HUES48 (cell line): ENCODE results near the gene HMSD.

Experiments used
- H3K27ac ChIP-seq: one replicate; pipeline ENCODE4 v1.7.0; 2013; ENCODE audit warnings: low read depth, low read length, inconsistent platforms
- H3K27me3 ChIP-seq: 2 replicates; pipeline ENCODE4 v1.6.1; 2013; ENCODE audit warnings: mild to moderate bottlenecking, low read length; ENCODE audit not compliant: control insufficient read depth, insufficient read depth
- H3K36me3 ChIP-seq: 2 replicates; pipeline ENCODE4 v1.6.1; 2013; ENCODE audit warnings: low read length; ENCODE audit not compliant: control insufficient read depth, insufficient read depth
- H3K4me1 ChIP-seq: 2 replicates; pipeline ENCODE4 v1.6.1; 2013; ENCODE audit warnings: mild to moderate bottlenecking, low read length; ENCODE audit not compliant: control insufficient read depth, insufficient read depth
- H3K4me3 ChIP-seq: 2 replicates; pipeline ENCODE4 v1.5.1; 2013; ENCODE audit warnings: mild to moderate bottlenecking, low read depth, low read length
- H3K9ac ChIP-seq: 2 replicates; pipeline ENCODE4 v1.6.1; 2013; ENCODE audit warnings: mild to moderate bottlenecking, low read depth, low read length, moderate library complexity
- H3K9me3 ChIP-seq: 2 replicates; pipeline ENCODE4 v1.6.1; 2013; ENCODE audit warnings: low read length; ENCODE audit not compliant: control insufficient read depth, insufficient read depth

The HMSD gene

DNA sequence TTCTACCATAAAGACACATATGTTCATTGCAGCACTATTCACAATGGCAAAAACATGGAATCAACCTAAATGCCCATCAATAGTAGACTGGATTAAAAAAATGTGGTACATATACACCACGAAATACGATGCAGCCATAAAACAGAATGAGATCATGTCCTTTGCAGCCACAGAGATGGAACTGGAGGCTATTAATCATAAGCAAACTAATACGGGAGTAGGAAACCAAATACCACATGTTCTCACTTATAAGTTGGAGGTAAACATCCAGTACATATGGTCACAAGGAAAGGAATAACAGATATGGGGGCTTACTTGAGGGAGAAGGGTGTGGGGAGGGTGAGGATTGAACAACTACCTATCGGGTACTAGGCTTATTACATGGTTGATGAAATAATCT lies 7.7 kb downstream of the HMSD start:
- H3K4me1 ChIP-seq: no peaks in the 10 kb centered on the region
- no peaks in the 10 kb centered on the region for H3K9me3 ChIP-seq
- no peak overlapping the region for H3K9ac ChIP-seq
- H3K36me3 ChIP-seq: no peaks in the 10 kb centered on the region
- H3K4me3 ChIP-seq: no peak overlapping the region
- H3K27ac ChIP-seq: no peak overlapping the region
- H3K27me3 ChIP-seq: no peaks in the 10 kb centered on the region

DNA sequence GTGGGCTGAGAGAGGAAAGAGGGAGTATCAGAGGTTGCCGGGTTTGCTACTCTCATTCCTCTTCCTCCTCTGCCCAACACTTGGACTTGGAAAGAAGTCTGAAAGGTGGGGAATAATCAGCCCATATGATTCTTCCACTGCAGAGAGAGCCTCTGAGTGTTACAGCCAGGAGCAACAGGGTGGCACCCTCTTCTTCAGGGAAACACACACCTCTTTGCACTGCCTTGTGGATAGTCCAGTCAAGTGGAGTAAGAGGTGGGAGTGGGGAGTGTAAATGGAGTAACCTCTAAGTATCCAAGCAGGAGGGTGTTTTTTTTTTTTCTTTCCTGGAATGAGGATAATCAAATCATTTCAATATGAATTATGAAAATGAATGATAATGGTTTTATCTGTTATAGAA lies 11.8 kb downstream of the HMSD start:
- H3K4me3 ChIP-seq: no peak overlapping the region
- no peaks in the 10 kb centered on the region for H3K36me3 ChIP-seq
- H3K9ac ChIP-seq: no peak overlapping the region
- no peaks in the 10 kb centered on the region for H3K4me1 ChIP-seq
- peaks cover 13% of the 10 kb centered on the region for H3K27me3 ChIP-seq
- no peak overlapping the region for H3K27ac ChIP-seq
- no peaks in the 10 kb centered on the region for H3K9me3 ChIP-seq

DNA sequence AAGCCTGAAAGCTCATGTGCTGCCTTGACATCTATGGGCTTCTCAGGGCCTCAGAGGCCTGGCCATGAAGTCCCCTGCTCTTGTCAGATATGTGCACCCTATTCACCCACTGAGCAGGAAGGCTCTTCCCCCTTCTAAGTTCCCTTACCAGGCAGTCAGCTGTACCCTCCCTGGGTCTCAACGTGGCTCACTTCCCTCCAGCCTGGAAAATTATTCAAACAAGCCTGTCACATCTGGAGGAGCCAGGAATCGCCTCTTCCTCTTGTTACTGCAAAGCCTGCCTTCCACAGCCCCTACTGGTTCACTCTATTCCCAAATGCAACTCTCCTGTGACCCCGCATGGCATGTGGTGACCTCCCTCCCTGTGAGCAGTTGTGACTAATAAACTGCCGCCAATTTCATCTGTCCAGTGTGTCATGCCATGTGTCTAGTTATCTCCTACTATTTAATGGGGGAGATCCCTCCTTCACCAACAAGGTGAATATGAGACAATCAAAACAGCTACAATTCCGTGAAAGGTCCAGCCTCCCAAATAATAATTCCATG lies 12.4 kb downstream of the HMSD start:
- Histone ChIP-seq H3K27me3 (peaks cover 18% of the 10 kb centered on the region), H3K36me3 (no peaks in the 10 kb centered on the region), H3K9ac (no peak overlapping the region), H3K4me1 (no peaks in the 10 kb centered on the region), H3K4me3 (no peak overlapping the region), H3K27ac (no peak overlapping the region), H3K9me3 (no peaks in the 10 kb centered on the region)

DNA sequence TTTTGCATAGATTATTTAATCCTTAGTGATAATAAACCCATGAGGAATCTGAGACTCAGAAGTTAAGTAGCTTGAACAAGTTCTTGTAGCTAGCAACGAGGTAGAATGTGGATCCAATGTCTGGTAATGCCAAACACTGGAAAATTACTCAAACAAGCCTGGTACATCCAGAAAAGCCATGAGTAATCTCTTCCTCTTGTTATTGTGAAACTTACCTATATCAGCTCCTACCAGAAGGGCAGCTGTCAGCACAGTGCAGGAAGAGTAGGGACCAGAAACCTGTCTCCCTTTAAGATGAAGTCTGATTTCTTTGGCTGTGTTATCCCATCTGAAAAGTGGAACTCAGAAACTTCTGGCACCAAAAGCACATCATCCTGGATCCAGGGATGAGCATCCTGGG lies 13.0 kb downstream of the HMSD start:
- H3K27ac ChIP-seq: no peak overlapping the region
- H3K4me1 ChIP-seq: no peaks in the 10 kb centered on the region
- H3K4me3 ChIP-seq: no peak overlapping the region
- no peaks in the 10 kb centered on the region for H3K36me3 ChIP-seq
- no peak overlapping the region for H3K9ac ChIP-seq
- H3K27me3 ChIP-seq: peaks cover 21% of the 10 kb centered on the region
- no peaks in the 10 kb centered on the region for H3K9me3 ChIP-seq

DNA sequence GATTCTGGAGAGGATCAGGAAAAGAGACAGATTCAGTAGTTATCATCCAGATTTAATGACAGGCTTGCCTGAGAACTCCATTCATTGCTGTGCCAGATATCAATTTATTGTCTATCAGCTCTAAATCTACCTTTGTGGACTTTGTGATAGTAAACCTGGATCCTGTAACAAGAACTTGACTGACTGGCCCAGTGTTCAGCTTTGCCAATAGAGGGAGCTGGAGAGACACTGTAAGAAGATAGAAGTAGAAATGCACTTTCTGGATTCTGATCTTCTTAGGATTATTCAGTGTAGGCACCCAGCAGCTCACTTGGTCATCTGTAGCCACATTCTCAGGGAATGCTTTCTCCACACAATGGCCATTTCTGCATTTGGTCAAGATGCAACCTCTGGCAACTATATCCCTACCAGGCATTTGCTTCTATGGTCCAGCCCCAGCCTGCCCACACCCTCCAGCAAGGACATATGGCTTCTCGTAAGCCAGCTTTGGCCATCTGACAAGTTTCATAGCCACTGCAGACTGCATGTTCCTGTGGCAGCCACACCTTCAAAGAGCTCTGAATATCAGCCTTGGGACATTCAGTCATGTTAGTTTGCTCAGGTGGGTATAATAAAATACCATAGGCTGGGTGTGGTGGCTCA lies 14.6 kb downstream of the HMSD start:
- Histone ChIP-seq H3K27ac (no peak overlapping the region), H3K9ac (no peak overlapping the region), H3K4me1 (no peaks in the 10 kb centered on the region)

DNA sequence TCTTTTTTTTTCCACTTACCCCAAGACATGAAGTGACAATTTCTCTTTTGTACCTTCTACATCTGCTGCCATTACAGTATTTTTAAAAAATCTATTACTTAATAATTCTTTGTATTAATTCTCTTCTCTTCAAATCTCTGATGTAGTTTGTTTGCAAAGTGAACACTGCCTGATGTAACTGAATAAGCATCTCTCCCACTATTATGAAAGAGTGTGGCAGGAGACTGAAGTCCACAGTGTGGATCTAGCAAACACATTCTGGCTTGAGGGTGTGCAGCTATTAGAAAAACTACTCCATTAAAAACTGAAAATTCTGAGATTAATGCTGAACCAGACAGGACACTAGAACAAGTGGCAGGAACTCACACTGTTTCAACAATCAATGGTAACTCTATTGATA lies 15.8 kb downstream of the HMSD start:
- Histone ChIP-seq H3K27me3 (peaks cover 39% of the 10 kb centered on the region), H3K27ac (no peak overlapping the region), H3K4me1 (peaks cover 7% of the 10 kb centered on the region), H3K9me3 (no peaks in the 10 kb centered on the region), H3K36me3 (no peaks in the 10 kb centered on the region), H3K4me3 (no peak overlapping the region), H3K9ac (no peak overlapping the region)

More for the DNA sequence above, 14.6 kb downstream of the HMSD start:
- Histone ChIP-seq H3K4me3 (no peak overlapping the region), H3K9me3 (no peaks in the 10 kb centered on the region), H3K27me3 (peaks cover 34% of the 10 kb centered on the region), H3K36me3 (no peaks in the 10 kb centered on the region)

DNA sequence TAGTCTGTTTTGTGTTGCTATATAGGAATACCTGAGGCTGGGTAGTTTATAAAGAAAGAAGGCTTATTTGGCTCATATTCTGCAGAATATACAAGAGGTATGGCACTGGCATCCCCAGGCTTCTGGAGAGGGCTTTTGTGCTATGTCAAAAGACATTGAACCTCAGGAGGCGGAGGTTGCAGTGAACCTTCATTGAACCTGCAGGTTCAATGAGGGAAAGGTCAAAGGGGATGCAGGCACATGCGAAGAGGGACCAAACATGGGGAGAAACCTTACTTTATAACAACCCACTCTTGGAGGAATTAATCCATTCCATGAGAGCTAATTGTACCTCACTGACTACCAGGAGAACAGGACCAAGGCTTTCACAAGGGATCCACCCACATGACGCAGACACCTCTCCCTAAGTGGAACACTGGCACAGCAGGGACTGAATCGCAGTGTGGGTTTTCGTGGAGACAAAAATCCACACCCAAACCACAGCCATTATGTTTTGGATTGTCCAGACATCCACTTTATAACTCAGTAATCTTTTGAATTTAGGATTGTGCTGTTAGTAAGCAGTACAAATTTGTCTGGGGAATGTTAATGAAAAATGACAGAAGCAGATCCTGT lies 16.7 kb downstream of the HMSD start:
- Histone ChIP-seq H3K36me3 (no peaks in the 10 kb centered on the region), H3K4me3 (no peak overlapping the region), H3K4me1 (peaks cover 7% of the 10 kb centered on the region), H3K27ac (no peak overlapping the region), H3K27me3 (peaks cover 39% of the 10 kb centered on the region), H3K9me3 (no peaks in the 10 kb centered on the region), H3K9ac (no peak overlapping the region)

DNA sequence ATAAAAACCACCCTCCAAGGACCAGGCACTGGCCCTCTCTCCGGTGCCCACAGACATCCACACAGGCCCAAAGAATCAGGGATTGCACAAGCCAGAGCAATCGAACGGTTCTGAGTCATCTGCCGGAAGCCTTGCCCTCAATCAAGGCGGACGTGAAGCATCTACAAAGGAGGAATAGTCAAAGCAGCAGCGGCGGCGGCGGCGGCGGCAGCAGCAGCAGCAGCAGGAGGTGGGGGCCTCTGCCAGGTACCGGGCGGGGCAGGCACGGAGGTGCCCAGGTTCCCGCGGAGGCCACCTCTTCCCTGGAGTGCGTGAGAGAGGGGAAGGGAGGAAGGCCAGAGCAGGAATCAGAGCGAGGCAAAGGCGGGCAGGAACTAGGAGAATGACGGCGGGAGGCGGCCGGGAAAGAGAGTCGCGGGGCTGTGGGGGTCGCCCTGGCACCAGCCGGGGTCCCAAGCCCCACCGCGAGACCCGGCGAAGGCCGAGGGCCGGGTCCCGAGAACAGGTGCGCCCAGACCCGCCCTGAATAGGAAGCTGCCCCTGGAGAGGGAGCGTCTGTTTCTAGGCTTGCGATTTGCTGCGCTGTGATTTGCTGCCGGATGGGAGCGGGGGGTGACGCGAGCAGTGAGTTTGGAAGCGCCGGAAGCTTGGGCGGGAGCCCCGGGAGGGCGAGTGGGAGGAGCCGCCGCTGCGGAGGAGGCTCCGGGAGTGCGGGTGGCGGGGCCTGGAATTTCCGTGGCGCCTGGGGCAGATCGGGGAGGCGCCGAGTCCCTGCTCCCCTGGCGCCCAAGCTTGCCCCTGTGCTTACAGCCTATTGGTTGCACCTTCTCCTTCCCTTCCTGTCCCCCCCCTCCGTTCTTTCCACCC lies 21.1 kb downstream of the HMSD start, which contains the start of gene SERPINB8:
Gene SERPINB8, plus strand, starts transcription at position 140 of the 867 bp plus-strand sequence. CDS start 8,228 bp downstream, outside the sequence.
- Histone ChIP-seq H3K9me3 (no peaks in the 10 kb centered on the region), H3K27me3 (peaks cover 61% of the 10 kb centered on the region), H3K36me3 (no peaks in the 10 kb centered on the region), H3K4me1 (peaks cover 12% of the 10 kb centered on the region), H3K27ac (peak within 1 kb of the TSS; percentile 94), H3K4me3 (peak within 1 kb of the TSS; percentile 89), H3K9ac (peak within 1 kb of the TSS; percentile 87)

DNA sequence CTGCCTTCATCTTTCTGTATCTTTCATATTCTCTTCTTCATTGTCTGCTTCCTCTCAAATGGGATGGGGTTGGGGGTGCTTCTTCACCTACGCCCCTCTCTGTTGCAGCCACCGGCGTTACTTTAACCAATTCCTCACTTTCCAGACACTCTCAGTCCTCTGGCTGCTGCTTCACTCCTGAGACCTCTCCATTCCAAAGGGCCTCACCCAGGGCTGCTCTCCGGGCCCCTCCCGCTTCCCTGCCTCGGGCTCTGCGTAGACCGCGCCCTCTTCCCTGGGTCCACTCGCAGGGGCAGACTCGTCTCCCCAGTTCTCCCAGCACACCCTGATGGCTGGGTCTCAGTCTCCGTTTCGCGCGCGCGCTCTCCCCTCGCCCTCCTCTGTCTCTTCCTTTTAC lies 21.7 kb downstream of the HMSD start:
- Histone ChIP-seq H3K9me3 (no peaks in the 10 kb centered on the region), H3K4me3 (peak overlapping the region; percentile 89), H3K9ac (peak overlapping the region; percentile 72), H3K27me3 (peaks cover 61% of the 10 kb centered on the region), H3K4me1 (peaks cover 12% of the 10 kb centered on the region), H3K27ac (peak overlapping the region; percentile 94), H3K36me3 (no peaks in the 10 kb centered on the region)

DNA sequence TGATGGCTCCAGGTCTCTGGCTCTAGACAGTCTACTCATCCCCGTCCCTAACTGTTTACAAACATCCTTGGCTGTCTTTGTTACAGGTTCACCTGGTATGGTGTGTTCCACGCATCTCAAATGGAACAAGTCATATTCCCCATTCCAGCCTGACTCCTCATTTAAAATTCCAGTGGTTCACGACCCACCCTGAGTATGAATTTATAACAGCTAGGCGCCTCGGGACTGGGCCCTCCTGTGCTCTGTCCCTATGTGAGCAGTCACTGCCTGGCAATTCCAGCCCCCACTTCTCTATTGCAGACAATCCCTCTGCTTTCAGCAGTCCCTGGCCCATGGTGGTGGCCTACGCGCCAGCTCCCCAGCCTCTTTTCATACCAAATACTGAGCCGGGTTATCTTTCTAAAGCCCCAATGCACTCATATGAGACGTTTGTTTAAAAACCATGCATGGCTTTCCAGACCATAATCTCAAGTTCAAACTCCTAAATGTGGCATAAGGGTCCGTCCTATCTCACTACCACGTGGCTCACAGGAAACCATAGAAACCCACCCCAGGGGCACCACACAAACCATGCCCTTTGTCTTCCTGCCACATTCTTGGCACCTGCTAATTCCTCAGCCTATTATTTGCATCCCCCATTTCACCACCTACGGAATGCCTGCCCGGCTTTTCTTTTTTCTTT lies 22.4 kb downstream of the HMSD start:
- H3K9me3 ChIP-seq: no peaks in the 10 kb centered on the region
- no peaks in the 10 kb centered on the region for H3K36me3 ChIP-seq
- H3K4me3 ChIP-seq: peak overlapping the region; percentile 89
- peak overlapping the region; percentile 72 for H3K9ac ChIP-seq
- H3K27me3 ChIP-seq: peaks cover 61% of the 10 kb centered on the region
- H3K4me1 ChIP-seq: peaks cover 12% of the 10 kb centered on the region
- peak overlapping the region; percentile 94 for H3K27ac ChIP-seq
